K562 (cell line): ENCODE measurements around the gene KAZN. TPM values are rescaled to one million over a fixed set of nuclear protein-coding genes. Genes with fewer than 3 reads are reported as not detected.
A peak's percentile ranks its signal among the peaks of the same experiment; 100 is the strongest.

Experiments used
- ADNP ChIP-seq: fragments of 200-800 bp; sonication (Bioruptor generic); IDR thresholded peaks from 2 replicates; pipeline ENCODE4 v1.6.1; 2016; ENCODE audit warnings: missing genetic modification characterization, missing compliant biosample characterization
- BHLHE40 ChIP-seq: IDR thresholded peaks from 2 replicates; pipeline ENCODE4 v1.6.1; 2011; ENCODE audit warnings: low read length, improper control_type of control experiment
- CREBBP ChIP-seq: IDR thresholded peaks from one replicate; pipeline ENCODE4 v1.6.1; 2012; ENCODE audit warnings: low read depth, mild to moderate bottlenecking, control low read depth, inconsistent platforms, low read length
- DDX20 ChIP-seq: fragments of 450-650 bp; IDR thresholded peaks from 2 replicates; pipeline ENCODE4 v1.6.1; 2016; ENCODE audit warnings: missing genetic modification characterization, low read depth, mild to moderate bottlenecking, missing compliant biosample characterization, moderate library complexity
- LEF1 ChIP-seq: fragments of 450-650 bp; IDR thresholded peaks from 2 replicates; pipeline ENCODE4 v1.6.1; 2016; ENCODE audit warnings: mild to moderate bottlenecking
- MEF2A ChIP-seq: IDR thresholded peaks from 2 replicates; pipeline ENCODE4 v1.6.1; 2011; ENCODE audit warnings: low read depth, mild to moderate bottlenecking, low read length, moderate library complexity; ENCODE audit not compliant: control insufficient read depth
- MTA3 ChIP-seq: fragments of 450-650 bp; formaldehyde crosslinking; IDR thresholded peaks from 2 replicates; pipeline ENCODE4 v1.6.1; 2017; ENCODE audit warnings: mild to moderate bottlenecking, borderline replicate concordance
- NR2C1 ChIP-seq, 2 experiments: fragments of 450-650 bp; IDR thresholded peaks; 2 replicates each; pipeline ENCODE4 v1.6.1; 2017; ENCODE audit warnings: mild to moderate bottlenecking in 2 of 2, antibody characterized with exemption in 1 of 2, inconsistent platforms in 1 of 2, missing compliant biosample characterization in 1 of 2, missing genetic modification characterization in 1 of 2
- PCBP1 ChIP-seq: fragments of 200-400 bp; formaldehyde crosslinking; IDR thresholded peaks from 2 replicates; pipeline ENCODE4 v1.6.1; 2018; ENCODE audit warnings: mild to moderate bottlenecking, low read depth, low read length; ENCODE audit not compliant: poor library complexity, severe bottlenecking
- PHTF2 ChIP-seq: fragments of 250-450 bp; sonication (Bioruptor Pico); IDR thresholded peaks from 2 replicates; pipeline ENCODE4 v1.5.0; 2021; ENCODE audit warnings: mild to moderate bottlenecking
- POLR2AphosphoS5 ChIP-seq: IDR thresholded peaks from 2 replicates; pipeline ENCODE4 v1.6.1; 2011; ENCODE audit warnings: mild to moderate bottlenecking, low read depth, low read length, moderate library complexity; ENCODE audit not compliant: control insufficient read depth, insufficient read depth
- PURB ChIP-seq: sonication (generic); formaldehyde crosslinking; IDR thresholded peaks from 2 replicates; pipeline ENCODE4 v1.9.0; 2021; ENCODE audit warnings: low read depth, mild to moderate bottlenecking, missing genetic modification reagents
- SIN3A ChIP-seq, 2 experiments: fragments of 150-350 bp in 1 of 2; IDR thresholded peaks; 2 replicates each; pipeline ENCODE4 v1.6.1; 2011 to 2016; ENCODE audit warnings: borderline replicate concordance in 2 of 2, low read depth in 2 of 2, low read length in 2 of 2, mild to moderate bottlenecking in 2 of 2, moderate library complexity in 2 of 2; ENCODE audit not compliant: control insufficient read depth in 1 of 2
- SIN3B ChIP-seq: fragments of 450-650 bp; IDR thresholded peaks from 2 replicates; pipeline ENCODE4 v1.6.1; 2017; ENCODE audit warnings: low read depth, mild to moderate bottlenecking, moderate library complexity
- SMARCC2 ChIP-seq: fragments of 450-650 bp; IDR thresholded peaks from 2 replicates; pipeline ENCODE4 v1.6.1; 2017; ENCODE audit warnings: antibody characterized with exemption, moderate library complexity, mild to moderate bottlenecking, low read depth
- TEAD1 ChIP-seq, 2 experiments: fragments of 450-650 bp in 1 of 2; sonication (generic) in 1 of 2; formaldehyde crosslinking; IDR thresholded peaks; 2 replicates each; pipeline versions ENCODE4 v1.4.0 to v1.8.0; 2020 to 2022; ENCODE audit warnings: mild to moderate bottlenecking in 2 of 2, missing genetic modification reagents in 1 of 2
- ZEB2 ChIP-seq: fragments of 450-650 bp; IDR thresholded peaks from 2 replicates; pipeline ENCODE4 v1.6.1; 2016
- ZNF121 ChIP-seq: sonication (generic); formaldehyde crosslinking; conservative IDR thresholded peaks from 2 replicates; pipeline ENCODE4 v1.8.0; 2022; ENCODE audit warnings: missing genetic modification reagents
- ZNF232 ChIP-seq: sonication (generic); formaldehyde crosslinking; IDR thresholded peaks from 2 replicates; pipeline ENCODE4 v1.8.0; 2022; ENCODE audit warnings: mild to moderate bottlenecking, missing genetic modification reagents
- ZNF277 ChIP-seq: fragments of 250-450 bp; sonication (Bioruptor Pico); IDR thresholded peaks from 2 replicates; pipeline ENCODE4 v1.8.0; 2022; ENCODE audit warnings: inconsistent platforms, mild to moderate bottlenecking, moderate library complexity, borderline replicate concordance
- ZNF668 ChIP-seq: fragments of 250-450 bp; sonication (Bioruptor Pico); IDR thresholded peaks from 2 replicates; pipeline ENCODE4 v1.8.0; 2022; ENCODE audit warnings: mild to moderate bottlenecking, inconsistent platforms
- ZNF740 ChIP-seq, 3 experiments: fragments of 200-800 bp in 1 of 3; sonication (Bioruptor generic) in 1 of 3; sonication (generic) in 1 of 3; formaldehyde crosslinking in 1 of 3; IDR thresholded peaks; 2 replicates each; pipeline versions ENCODE4 v1.6.1 to v1.8.0; 2016 to 2022; ENCODE audit warnings: mild to moderate bottlenecking in 2 of 3, missing compliant biosample characterization in 2 of 3, missing genetic modification characterization in 2 of 3, missing genetic modification reagents in 1 of 3
- polyA plus RNA-seq, 8 experiments: library from polyadenylated mRNA; depleted of rRNA in 4 of 8; stranded (reverse) in 5 of 8; unstranded in 3 of 8; fragments of >200 nt; fragmentation: Nextera tagmentation in 2 of 8; fragmentation: Illumina TruSeq in 1 of 8; extraction: Ambion mirVana in 2 of 8; extraction: Trizol in 1 of 8; gene quantifications; 2 replicates each; pipeline versions ENCODE4 v1.2.1 to v1.2.3, GENCODE V29; 2011 to 2014; ENCODE audit warnings: inconsistent platforms in 1 of 8, missing spikeins in 1 of 8
- total RNA-seq, 7 experiments: library from RNA; depleted of rRNA in 6 of 7; stranded (reverse); fragments of >200 nt in 6 of 7; fragmentation: Illumina TruSeq in 2 of 7; extraction: Trizol in 2 of 7; gene quantifications; 2 replicates each; pipeline versions ENCODE4 v1.2.1 to v1.2.3, GENCODE V29; 2011 to 2021; ENCODE audit warnings: low replicate concordance in 1 of 7
- TF ChIP-seq, protein P1 (sequence below): fragments of 450-650 bp; IDR thresholded peaks from 2 replicates; pipeline ENCODE4 v1.6.1; 2016; ENCODE audit warnings: borderline replicate concordance
- TF ChIP-seq, protein P2 (sequence below): fragments of 250-450 bp; sonication (Bioruptor Pico); IDR thresholded peaks from 2 replicates; pipeline ENCODE4 v1.9.0; 2021; ENCODE audit warnings: mild to moderate bottlenecking

The KAZN gene
- total and polyA plus RNA-seq, 9 of the 15 experiments (the other 6 are each of a cell fraction or from before 2014, with no cell fraction given): 2.1 to 21.6 (median 5.4) TPM

DNA sequence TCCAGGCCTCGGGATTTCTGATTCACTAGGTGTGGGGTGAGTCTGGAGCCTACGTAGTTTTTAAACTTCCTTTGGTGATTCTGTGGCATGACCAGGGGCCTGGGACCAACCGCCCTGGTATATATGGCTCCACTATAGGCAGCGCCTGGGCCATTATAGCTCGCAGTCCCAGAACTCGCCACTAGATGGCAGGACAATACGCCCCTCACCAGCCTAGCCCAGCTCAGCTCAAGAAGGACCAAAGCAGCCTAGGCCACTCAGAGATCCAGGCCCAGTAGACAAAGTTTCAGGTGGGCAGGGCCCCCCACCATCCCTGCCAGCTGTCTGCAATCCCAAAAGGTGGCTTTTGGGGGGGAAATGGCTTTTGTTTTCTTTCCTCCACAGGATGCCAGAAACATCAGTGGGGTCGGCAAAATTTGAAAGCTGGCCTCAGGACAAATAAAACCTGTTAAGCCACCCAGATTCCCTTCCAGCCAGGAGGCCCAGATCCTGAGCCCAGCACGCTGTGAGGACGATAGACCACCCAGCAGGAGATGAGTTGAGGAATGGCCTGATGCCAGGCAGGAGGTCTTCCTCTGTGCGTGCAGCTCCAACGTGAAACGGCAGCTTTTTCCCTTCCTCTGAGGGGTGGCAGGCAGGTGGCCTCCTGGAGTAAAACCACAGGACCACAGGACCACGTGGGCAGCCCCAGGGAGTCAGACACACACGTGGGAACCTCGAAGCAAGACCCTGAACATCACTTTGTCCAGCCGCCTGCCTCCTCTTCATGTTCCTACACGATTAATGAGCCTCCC, 530.2 kb downstream of the KAZN start (continued):
- TF ChIP-seq ZNF740 (CRISPR knock-in tag; IDR thresholded peaks at IDR 0.05): no peak
- no peak for TF ChIP-seq ZNF740 (tag; IDR thresholded peaks at IDR 0.05)
- TF ChIP-seq ZNF232 (CRISPR knock-in tag): no peak
- TF ChIP-seq, protein P1, sequence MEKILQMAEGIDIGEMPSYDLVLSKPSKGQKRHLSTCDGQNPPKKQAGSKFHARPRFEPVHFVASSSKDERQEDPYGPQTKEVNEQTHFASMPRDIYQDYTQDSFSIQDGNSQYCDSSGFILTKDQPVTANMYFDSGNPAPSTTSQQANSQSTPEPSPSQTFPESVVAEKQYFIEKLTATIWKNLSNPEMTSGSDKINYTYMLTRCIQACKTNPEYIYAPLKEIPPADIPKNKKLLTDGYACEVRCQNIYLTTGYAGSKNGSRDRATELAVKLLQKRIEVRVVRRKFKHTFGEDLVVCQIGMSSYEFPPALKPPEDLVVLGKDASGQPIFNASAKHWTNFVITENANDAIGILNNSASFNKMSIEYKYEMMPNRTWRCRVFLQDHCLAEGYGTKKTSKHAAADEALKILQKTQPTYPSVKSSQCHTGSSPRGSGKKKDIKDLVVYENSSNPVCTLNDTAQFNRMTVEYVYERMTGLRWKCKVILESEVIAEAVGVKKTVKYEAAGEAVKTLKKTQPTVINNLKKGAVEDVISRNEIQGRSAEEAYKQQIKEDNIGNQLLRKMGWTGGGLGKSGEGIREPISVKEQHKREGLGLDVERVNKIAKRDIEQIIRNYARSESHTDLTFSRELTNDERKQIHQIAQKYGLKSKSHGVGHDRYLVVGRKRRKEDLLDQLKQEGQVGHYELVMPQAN: no peak
- TF ChIP-seq SIN3B: no peak
- TF ChIP-seq BHLHE40: 0 out of 2 replicates have a peak, but pooled peaks have one; percentile 13
- TF ChIP-seq, protein P2, sequence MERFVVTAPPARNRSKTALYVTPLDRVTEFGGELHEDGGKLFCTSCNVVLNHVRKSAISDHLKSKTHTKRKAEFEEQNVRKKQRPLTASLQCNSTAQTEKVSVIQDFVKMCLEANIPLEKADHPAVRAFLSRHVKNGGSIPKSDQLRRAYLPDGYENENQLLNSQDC (CRISPR knock-in tag): no peak
- TF ChIP-seq CREBBP: no peak
- no peak for TF ChIP-seq TEAD1 (CRISPR knock-in tag; IDR thresholded peaks at IDR 0.05)
- TF ChIP-seq PHTF2: no peak
- TF ChIP-seq ZNF668: no peak
- no peak for TF ChIP-seq MEF2A
- no peak for TF ChIP-seq ZEB2
- TF ChIP-seq POLR2AphosphoS5: no peak
- no peak for TF ChIP-seq DDX20 (tag)
- TF ChIP-seq SIN3A (IDR thresholded peaks at IDR 0.05; ENCODE audit: borderline replicate concordance in 2 of 2, control insufficient read depth in 1 of 2, low read depth in 2 of 2, low read length in 2 of 2): no peak
- no peak for TF ChIP-seq LEF1
- no peak for TF ChIP-seq PCBP1
- TF ChIP-seq ZNF121 (CRISPR knock-in tag): no peak
- no peak for TF ChIP-seq NR2C1 (IDR thresholded peaks at IDR 0.05)
- no peak for TF ChIP-seq NR2C1 (tag; IDR thresholded peaks at IDR 0.05)
- TF ChIP-seq PURB (CRISPR knock-in tag): no peak
- TF ChIP-seq ZNF277: no peak
- TF ChIP-seq ADNP (tag): no peak
- no peak for TF ChIP-seq MTA3
- TF ChIP-seq SMARCC2: no peak
